HEK293T (cell line): ENCODE results near the gene KSR2.

Source experiments
- CTCF ChIA-PET: fragments of 350-600 bp; formaldehyde crosslinking; extraction: SDS; loops from one replicate; lab custom pipeline; 2021; ENCODE audit warnings: antibody characterized with exemption, inconsistent platforms; lab: Yijun Ruan, JAX
- POLR2A ChIA-PET: fragments of 350-600 bp; formaldehyde crosslinking; extraction: SDS; loops from one replicate; lab custom pipeline; 2020; ENCODE audit warnings: antibody characterized with exemption, inconsistent platforms; lab: Yijun Ruan, JAX
- DNase-seq: peaks from one replicate; pipeline ENCODE4 v3.0.0; 2012; ENCODE audit warnings: mixed read lengths; ENCODE audit errors: extremely low spot score
- ARNT ChIP-seq: fragments of 450-650 bp; IDR thresholded peaks from 2 replicates; pipeline ENCODE4 v1.6.1; 2017; ENCODE audit warnings: mild to moderate bottlenecking
- BHLHE40 ChIP-seq: fragments of 450-650 bp; IDR thresholded peaks from 2 replicates; pipeline ENCODE4 v1.6.1; 2016; ENCODE audit warnings: mild to moderate bottlenecking, moderate library complexity, borderline replicate concordance
- CTBP1 ChIP-seq: fragments of 450-650 bp; IDR thresholded peaks from 2 replicates; pipeline ENCODE4 v1.6.1; 2016; ENCODE audit warnings: borderline replicate concordance
- ELF4 ChIP-seq: fragments of 450-650 bp; IDR thresholded peaks from 2 replicates; pipeline ENCODE4 v1.6.1; 2017; ENCODE audit warnings: antibody characterized with exemption
- FOXA1 ChIP-seq: fragments of 450-650 bp; IDR thresholded peaks from 2 replicates; pipeline ENCODE4 v1.6.1; 2016; ENCODE audit warnings: mild to moderate bottlenecking
- FOXK2 ChIP-seq: fragments of 450-650 bp; IDR thresholded peaks from 2 replicates; pipeline ENCODE4 v1.6.1; 2016; ENCODE audit warnings: mild to moderate bottlenecking
- FOXM1 ChIP-seq: fragments of 450-650 bp; IDR thresholded peaks from 2 replicates; pipeline ENCODE4 v1.6.1; 2017; ENCODE audit warnings: mild to moderate bottlenecking, borderline replicate concordance
- HDGF ChIP-seq: fragments of 450-650 bp; IDR thresholded peaks from 2 replicates; pipeline ENCODE4 v1.6.1; 2017; ENCODE audit warnings: antibody characterized with exemption, borderline replicate concordance
- L3MBTL2 ChIP-seq: fragments of 450-650 bp; conservative IDR thresholded peaks from 2 replicates; pipeline ENCODE4 v1.6.1; 2016; ENCODE audit warnings: mild to moderate bottlenecking
- LEF1 ChIP-seq: fragments of 450-650 bp; IDR thresholded peaks from 2 replicates; pipeline ENCODE4 v1.6.1; 2017; ENCODE audit warnings: mild to moderate bottlenecking, borderline replicate concordance
- NFRKB ChIP-seq: fragments of 450-650 bp; IDR thresholded peaks from 2 replicates; pipeline ENCODE4 v1.6.1; 2016; ENCODE audit warnings: mild to moderate bottlenecking, moderate library complexity
- PKNOX1 ChIP-seq: fragments of 450-650 bp; IDR thresholded peaks from 2 replicates; pipeline ENCODE4 v1.6.1; 2016
- SP1 ChIP-seq: fragments of 450-650 bp; IDR thresholded peaks from 2 replicates; pipeline ENCODE4 v1.6.1; 2017
- SUZ12 ChIP-seq: fragments of 450-650 bp; IDR thresholded peaks from 2 replicates; pipeline ENCODE4 v1.6.1; 2016; ENCODE audit warnings: mild to moderate bottlenecking
- TARDBP ChIP-seq: fragments of 450-650 bp; IDR thresholded peaks from 2 replicates; pipeline ENCODE4 v1.6.1; 2016
- ZNF384 ChIP-seq: fragments of 450-650 bp; IDR thresholded peaks from 2 replicates; pipeline ENCODE4 v1.6.1; 2016

The KSR2 gene

GRCh38 chr12:117686911-117687377, 281.8 kb downstream of the KSR2 start:
- no peak for TF ChIP-seq ELF4
- TF ChIP-seq FOXA1: no peak
- no peak for TF ChIP-seq CTBP1
- TF ChIP-seq SP1: no peak
- TF ChIP-seq LEF1: no peak
- TF ChIP-seq ARNT: no peak
- TF ChIP-seq BHLHE40: no peak
- no peak for TF ChIP-seq PKNOX1
- DNase-seq: no peak
- POLR2A ChIA-PET: interaction anchor here (1.7 kb wide), 1 partner anchor 10 kb away, joined by 4 read pairs; no protein-coding TSS in a partner anchor
- CTCF ChIA-PET: interaction anchor here (0.5 to 1.7 kb wide), 3 partner anchors 10 to 326 kb away, joined by 3 to 6 read pairs (median 4); partner anchors contain the start of gene NOS1

DNA sequence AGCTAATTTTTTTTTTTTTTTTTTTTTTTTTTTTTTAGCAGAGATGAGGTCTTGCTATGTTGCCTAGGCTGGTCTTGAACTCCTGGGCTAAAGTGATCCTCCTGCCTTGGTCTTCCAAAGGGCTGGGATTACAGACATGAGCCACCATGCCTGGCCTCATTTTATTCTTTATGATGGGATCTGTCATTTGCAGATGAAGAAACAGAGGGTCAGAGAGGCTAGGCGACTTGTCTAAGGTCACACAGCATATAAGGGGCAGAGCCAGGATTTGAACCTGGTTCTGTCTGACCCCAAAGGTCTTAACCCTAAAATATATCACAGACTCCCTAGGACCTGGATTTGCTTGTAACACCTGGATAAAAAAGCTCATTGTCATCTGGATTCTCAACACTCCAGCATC, 282.6 kb downstream of the KSR2 start:
- CTCF ChIA-PET: interaction anchor here (0.5 to 1.7 kb wide), 2 partner anchors 151 to 325 kb away, joined by 3 to 6 read pairs; partner anchors contain the start of gene NOS1
- TF ChIP-seq L3MBTL2: no peak
- no peak for TF ChIP-seq ARNT
- no peak for TF ChIP-seq CTBP1
- DNase-seq: no peak
- POLR2A ChIA-PET: interaction anchor here (1.2 kb wide), 1 partner anchor 9 kb away, joined by 3 read pairs; no protein-coding TSS in a partner anchor

GRCh38 chr12:117685110-117685926, 283.5 kb downstream of the KSR2 start:
- ChIA-PET POLR2A (interaction anchor here (0.9 to 1.2 kb wide), 2 partner anchors 10 to 11 kb away, joined by 3 to 4 read pairs; no protein-coding TSS in a partner anchor), CTCF (interaction anchor here (0.6 to 0.7 kb wide), 2 partner anchors 28 to 52 kb away, joined by 3 to 5 read pairs; no protein-coding TSS in a partner anchor)
- TF ChIP-seq FOXM1: no peak
- no peak for TF ChIP-seq TARDBP
- TF ChIP-seq FOXA1: no peak
- no peak for TF ChIP-seq FOXK2
- no peak for TF ChIP-seq NFRKB
- no peak for TF ChIP-seq ARNT
- no peak for TF ChIP-seq CTBP1
- no peak for TF ChIP-seq L3MBTL2
- no peak for TF ChIP-seq SP1
- TF ChIP-seq BHLHE40: no peak
- no peak for TF ChIP-seq ZNF384
- TF ChIP-seq LEF1: no peak
- no peak for TF ChIP-seq PKNOX1
- no peak for TF ChIP-seq ELF4
- TF ChIP-seq SUZ12: no peak
- TF ChIP-seq HDGF: no peak
- peak; percentile 29 for DNase-seq

DNA sequence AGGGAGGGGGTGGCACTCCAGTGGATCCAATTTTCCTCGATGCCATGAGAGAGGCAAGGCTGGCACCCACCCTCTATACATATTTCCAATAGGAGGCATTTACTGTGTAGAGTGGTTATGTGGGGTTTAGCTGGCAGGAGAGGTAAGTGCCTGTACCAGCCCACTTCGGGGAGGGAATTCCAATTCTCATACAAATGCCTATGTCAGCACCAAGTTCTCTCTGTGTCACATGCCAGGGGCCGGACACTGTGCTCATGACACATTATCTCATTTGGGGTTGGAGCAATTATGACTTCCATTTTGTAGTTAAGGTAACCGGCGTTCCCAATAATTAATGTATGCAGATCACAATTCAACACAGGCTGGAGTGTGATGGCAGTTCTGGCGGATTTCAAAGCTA, 284.3 kb downstream of the KSR2 start:
- DNase-seq: no peak
- no peak for TF ChIP-seq ZNF384
- no peak for TF ChIP-seq PKNOX1
- TF ChIP-seq BHLHE40: no peak
- CTCF ChIA-PET: no interaction called here
- POLR2A ChIA-PET: no interaction called here

DNA sequence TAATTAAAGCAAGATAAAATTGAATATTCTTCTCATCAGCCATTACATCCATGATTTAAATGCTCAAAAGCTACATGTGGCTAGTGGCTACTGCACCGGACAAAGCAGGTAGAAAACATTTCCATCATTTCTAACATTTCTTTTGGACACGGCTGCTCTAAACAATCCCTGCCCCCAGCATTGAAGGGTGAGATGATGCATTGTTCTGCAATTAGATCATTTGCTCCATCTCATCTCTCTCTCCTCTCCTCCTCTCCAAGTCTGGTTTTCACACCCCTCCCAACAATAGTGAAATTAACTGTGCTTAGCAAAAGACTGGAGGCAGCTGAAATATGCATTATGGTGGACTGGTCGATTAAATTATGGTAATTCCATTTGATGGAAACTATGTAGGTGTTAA, 288.5 kb downstream of the KSR2 start:
- ChIA-PET POLR2A (no interaction called here), CTCF (interaction anchor here (1.2 kb wide), 1 partner anchor 177 kb away, joined by 4 read pairs; no protein-coding TSS in a partner anchor)
- no peak for DNase-seq
- TF ChIP-seq SP1 (no peak), HDGF (no peak), LEF1 (no peak), FOXK2 (no peak), FOXM1 (no peak), BHLHE40 (no peak), NFRKB (no peak), PKNOX1 (no peak)

DNA sequence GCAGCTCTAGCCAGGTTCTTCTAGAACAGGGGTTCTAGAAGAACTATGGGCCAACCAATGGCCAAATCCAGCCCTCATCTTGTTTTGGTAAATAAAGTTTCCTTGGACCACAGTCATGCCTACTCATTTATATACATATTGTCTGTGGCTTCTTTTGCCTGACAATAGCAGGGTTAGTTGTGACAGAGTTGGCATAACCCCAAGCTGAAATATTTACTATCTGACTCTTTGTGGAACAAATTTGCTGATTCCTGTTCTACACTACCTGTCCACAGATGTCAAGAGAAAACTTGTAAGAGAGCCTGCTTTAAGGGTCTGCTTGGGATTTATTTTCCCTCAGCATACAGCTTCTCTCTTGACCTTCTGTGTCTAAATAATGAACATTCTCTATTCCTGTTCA, 289.0 kb downstream of the KSR2 start:
- ChIA-PET POLR2A (no interaction called here), CTCF (no interaction called here)
- TF ChIP-seq SUZ12: no peak
- TF ChIP-seq L3MBTL2: no peak
- no peak for TF ChIP-seq NFRKB
- TF ChIP-seq HDGF: no peak
- no peak for TF ChIP-seq PKNOX1
- no peak for TF ChIP-seq ZNF384
- TF ChIP-seq FOXA1: no peak
- no peak for DNase-seq
